ENCODE results near the gene PSTK.

DNA sequence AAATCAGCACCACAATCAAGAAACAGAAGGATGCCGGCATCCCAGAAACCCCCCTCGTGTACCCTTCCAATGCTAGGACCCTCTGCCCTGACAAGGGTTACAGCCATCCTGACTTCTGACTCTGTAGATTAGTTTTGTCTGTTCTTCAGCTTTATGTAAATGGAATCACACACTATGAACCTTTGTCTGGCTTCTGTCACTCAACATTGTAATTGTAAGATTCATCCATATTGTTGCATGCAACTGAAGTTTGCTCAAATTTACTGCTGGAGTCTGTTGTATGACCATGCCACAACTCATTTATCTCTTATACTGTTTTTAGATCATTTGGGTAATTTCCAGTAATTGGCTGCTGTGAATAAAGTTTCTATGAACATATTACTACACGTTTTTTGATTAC, 20.0 kb downstream of the PSTK start:
- no peak for TF ChIP-seq POLR2A (IDR thresholded peaks at IDR 0.05)
- no peak for TF ChIP-seq CTCF (IDR thresholded peaks at IDR 0.05)
